ENCODE data around the gene PDXK. TPM values are rescaled to one million over a fixed set of nuclear protein-coding genes. Genes with fewer than 3 reads are reported as not detected.
"Not testable (repeated sequence)": the region's sequence is repeated elsewhere in the genome, so short reads cannot be mapped to it uniquely, and the experiment has no call there.

Gene PDXK
- total RNA-seq, 2 experiments from 2014 or later, result 111 to 113 TPM

- H3K4me1 Mint-ChIP-seq, result no peaks in the 10 kb centered on the region
- H3K27ac Mint-ChIP-seq, result no peak overlapping the region
- no peaks in the 10 kb centered on the region for H3K27me3 Mint-ChIP-seq
- H3K4me3 Mint-ChIP-seq, result no peak overlapping the region
- H3K36me3 Mint-ChIP-seq, result peaks cover 38% of the 10 kb centered on the region
- no peaks in the 10 kb centered on the region for H3K9me3 Mint-ChIP-seq
- DNase-seq, result no peak
Observed at GRCh38 chr21:43691086-43691795, 27.7 kb upstream of the PDXK start.

GRCh38 chr21:43691801-43692200 lies 27.1 kb upstream of the PDXK start:
- Mint-ChIP-seq H3K9me3 (no peaks in the 10 kb centered on the region), H3K36me3 (peaks cover 41% of the 10 kb centered on the region), H3K4me1 (peaks cover 1% of the 10 kb centered on the region), H3K4me3 (no peak overlapping the region), H3K27ac (no peak overlapping the region), H3K27me3 (no peaks in the 10 kb centered on the region)
- DNase-seq, result no peak

GRCh38 chr21:43692949-43693348 lies 26.0 kb upstream of the PDXK start:
- peaks cover 1% of the 10 kb centered on the region for H3K9me3 Mint-ChIP-seq
- no peak overlapping the region for H3K4me3 Mint-ChIP-seq
- peaks cover 43% of the 10 kb centered on the region for H3K36me3 Mint-ChIP-seq
- H3K4me1 Mint-ChIP-seq, result peaks cover 7% of the 10 kb centered on the region
- DNase-seq, result no peak
- no peaks in the 10 kb centered on the region for H3K27me3 Mint-ChIP-seq
- no peak overlapping the region for H3K27ac Mint-ChIP-seq

GRCh38 chr21:43693981-43694380 lies 24.9 kb upstream of the PDXK start:
- Mint-ChIP-seq H3K4me1 (peaks cover 7% of the 10 kb centered on the region), H3K27me3 (no peaks in the 10 kb centered on the region), H3K27ac (no peak overlapping the region), H3K36me3 (peaks cover 48% of the 10 kb centered on the region), H3K9me3 (peaks cover 1% of the 10 kb centered on the region), H3K4me3 (no peak overlapping the region)
- no peak for DNase-seq

GRCh38 chr21:43694437-43695079 lies 24.4 kb upstream of the PDXK start:
- no peak for DNase-seq
- Mint-ChIP-seq H3K27ac (no peak overlapping the region), H3K4me1 (peaks cover 7% of the 10 kb centered on the region), H3K27me3 (no peaks in the 10 kb centered on the region), H3K36me3 (peaks cover 50% of the 10 kb centered on the region), H3K4me3 (no peak overlapping the region), H3K9me3 (peaks cover 1% of the 10 kb centered on the region)

GRCh38 chr21:43696214-43696613 lies 22.7 kb upstream of the PDXK start:
- H3K36me3 Mint-ChIP-seq, result peaks cover 48% of the 10 kb centered on the region
- H3K27ac Mint-ChIP-seq, result no peak overlapping the region

GRCh38 chr21:43697758-43698643 lies 20.9 kb upstream of the PDXK start:
- H3K4me3 Mint-ChIP-seq, result no peak overlapping the region
- peaks cover 1% of the 10 kb centered on the region for H3K9me3 Mint-ChIP-seq
- DNase-seq, result no peak
- no peaks in the 10 kb centered on the region for H3K27me3 Mint-ChIP-seq
- no peak overlapping the region for H3K27ac Mint-ChIP-seq
- H3K4me1 Mint-ChIP-seq, result peaks cover 18% of the 10 kb centered on the region
- peaks cover 45% of the 10 kb centered on the region for H3K36me3 Mint-ChIP-seq

More at GRCh38 chr21:43696214-43696613, 22.7 kb upstream of the PDXK start:
- DNase-seq, result no peak
- Mint-ChIP-seq H3K27me3 (no peaks in the 10 kb centered on the region), H3K4me1 (peaks cover 11% of the 10 kb centered on the region), H3K9me3 (peaks cover 1% of the 10 kb centered on the region), H3K4me3 (no peak overlapping the region)

GRCh38 chr21:43699492-43699777 lies 19.5 kb upstream of the PDXK start:
- H3K27ac Mint-ChIP-seq, H3K4me3 Mint-ChIP-seq, DNase-seq, H3K27me3 Mint-ChIP-seq, H3K9me3 Mint-ChIP-seq: not testable (repeated sequence)
- peaks cover 37% of the 10 kb centered on the region for H3K36me3 Mint-ChIP-seq
- peaks cover 18% of the 10 kb centered on the region for H3K4me1 Mint-ChIP-seq

- Mint-ChIP-seq H3K4me3 (no peak overlapping the region), H3K9me3 (peaks cover 1% of the 10 kb centered on the region), H3K36me3 (peaks cover 35% of the 10 kb centered on the region), H3K4me1 (peaks cover 18% of the 10 kb centered on the region), H3K27me3 (no peaks in the 10 kb centered on the region), H3K27ac (no peak overlapping the region)
- no peak for DNase-seq
Observed at GRCh38 chr21:43699933-43700599, 18.9 kb upstream of the PDXK start.

GRCh38 chr21:43701936-43702784 lies 16.8 kb upstream of the PDXK start:
- Mint-ChIP-seq H3K4me3 (no peak overlapping the region), H3K9me3 (peaks cover 1% of the 10 kb centered on the region), H3K27me3 (no peaks in the 10 kb centered on the region), H3K36me3 (peaks cover 16% of the 10 kb centered on the region), H3K27ac (no peak overlapping the region), H3K4me1 (peaks cover 16% of the 10 kb centered on the region)
- no peak for DNase-seq

- peak overlapping the region; percentile 40 for H3K4me3 Mint-ChIP-seq
- peaks cover 12% of the 10 kb centered on the region for H3K36me3 Mint-ChIP-seq
- no peak overlapping the region for H3K27ac Mint-ChIP-seq
- H3K9me3 Mint-ChIP-seq, result peaks cover 1% of the 10 kb centered on the region
- H3K4me1 Mint-ChIP-seq, result peaks cover 13% of the 10 kb centered on the region
- H3K27me3 Mint-ChIP-seq, result no peaks in the 10 kb centered on the region
- DNase-seq, result no peak
Observed at GRCh38 chr21:43702785-43703034, 16.2 kb upstream of the PDXK start.

- peak; percentile 36 for DNase-seq
- no peak overlapping the region for H3K27ac Mint-ChIP-seq
- peaks cover 12% of the 10 kb centered on the region for H3K4me1 Mint-ChIP-seq
- peak overlapping the region; percentile 40 for H3K4me3 Mint-ChIP-seq
- H3K36me3 Mint-ChIP-seq, result peaks cover 7% of the 10 kb centered on the region
- no peaks in the 10 kb centered on the region for H3K9me3 Mint-ChIP-seq
- no peaks in the 10 kb centered on the region for H3K27me3 Mint-ChIP-seq
Observed at GRCh38 chr21:43703035-43703880, 15.7 kb upstream of the PDXK start.

- no peak for DNase-seq
- peaks cover 5% of the 10 kb centered on the region for H3K4me1 Mint-ChIP-seq
- H3K36me3 Mint-ChIP-seq, result no peaks in the 10 kb centered on the region
- no peak overlapping the region for H3K4me3 Mint-ChIP-seq
- no peaks in the 10 kb centered on the region for H3K9me3 Mint-ChIP-seq
- no peaks in the 10 kb centered on the region for H3K27me3 Mint-ChIP-seq
- H3K27ac Mint-ChIP-seq, result no peak overlapping the region
Observed at GRCh38 chr21:43707462-43707861, 11.5 kb upstream of the PDXK start.
